ENCODE results near the gene ATF4.

GRCh38 chr22:39535357-39535725 lies 15.0 kb downstream of the ATF4 start:
- TF ChIP-seq CTCF (IDR thresholded peaks at IDR 0.05) = no peak
- TF ChIP-seq POLR2A (IDR thresholded peaks at IDR 0.05) = no peak
